ENCODE measurements around the gene TMEM207.

Gene TMEM207

GRCh38 chr3:190381441-190381840 lies 68.3 kb downstream of the TMEM207 start:
- no peak for TF ChIP-seq CTCF (IDR thresholded peaks at IDR 0.05; ENCODE audit: borderline replicate concordance, insufficient read depth, low read depth, low read length)
- no peak overlapping the region for H3K4me3 ChIP-seq (ENCODE audit: low read depth, low read length)

- H3K4me3 ChIP-seq (ENCODE audit: low read depth, low read length): no peak overlapping the region
- no peak for TF ChIP-seq CTCF (IDR thresholded peaks at IDR 0.05; ENCODE audit: borderline replicate concordance, insufficient read depth, low read depth, low read length)
These were observed 69.5 kb downstream of the TMEM207 start for GRCh38 chr3:190380184-190380583.
